Activated CD4-positive, alpha-beta T cell treated with anti-CD3 and anti-CD28 coated beads, Interleukin-2, Interleukin-4, amounts not matched to agents 100 ng/mL and 50 ng/mL, durations not matched to agents 16 hours and 8 hours (primary cell): ENCODE results near the gene CD40LG.

Source experiments
- DNase-seq: peaks from one replicate; pipeline ENCODE4 v3.0.0-alpha.2; 2020; ENCODE audit warnings: low spot score

The CD40LG gene

GRCh38 chrX:136647677-136648360 is at the start of gene CD40LG:
CD40LG (plus strand) TSS chrX:136648158; CDS start chrX:136648249, 91 bp downstream.
- peak; percentile 63 for DNase-seq

GRCh38 chrX:136598631-136599030 is 49.3 kb upstream of the CD40LG start:
- DNase-seq, result peak; percentile 64

- DNase-seq, result no peak
Measured at GRCh38 chrX:136600059-136600458, 47.9 kb upstream of the CD40LG start.

GRCh38 chrX:136607236-136607635 is 40.7 kb upstream of the CD40LG start:
- DNase-seq, result no peak

- DNase-seq, result peak; percentile 58
Measured at GRCh38 chrX:136608295-136608933, 39.5 kb upstream of the CD40LG start.

- DNase-seq, result peak; percentile 73
Measured at GRCh38 chrX:136616987-136617685, 30.8 kb upstream of the CD40LG start.

DNA sequence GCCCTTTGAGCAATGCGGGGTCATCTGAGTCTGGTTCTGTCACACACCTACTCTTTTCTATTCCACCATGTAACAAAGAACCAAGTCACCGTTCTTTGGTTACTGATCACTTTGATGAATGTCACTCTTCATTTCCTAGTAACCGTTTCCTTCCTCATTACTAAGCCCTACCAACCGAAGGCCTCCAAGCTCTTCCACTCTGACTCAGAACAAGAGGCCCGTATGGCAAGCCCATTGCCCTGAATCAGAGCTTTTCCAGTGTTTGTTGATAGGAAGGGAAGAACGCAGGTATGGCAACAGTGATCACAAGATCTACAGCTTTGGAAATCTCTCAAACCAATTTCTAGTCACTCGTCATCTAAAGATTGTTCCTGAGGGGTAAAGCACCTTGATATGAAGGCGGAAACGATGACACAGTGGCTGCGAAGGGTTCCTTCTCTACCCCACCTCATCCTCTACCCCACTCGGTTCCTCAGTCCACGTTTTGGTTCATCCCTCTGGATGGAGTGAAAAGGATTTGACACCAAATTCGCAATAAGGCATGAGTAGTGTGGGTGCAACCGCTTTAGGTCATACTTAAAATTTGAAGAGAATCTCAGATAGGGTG is 28.0 kb upstream of the CD40LG start:
- peak; percentile 85 for DNase-seq

DNA sequence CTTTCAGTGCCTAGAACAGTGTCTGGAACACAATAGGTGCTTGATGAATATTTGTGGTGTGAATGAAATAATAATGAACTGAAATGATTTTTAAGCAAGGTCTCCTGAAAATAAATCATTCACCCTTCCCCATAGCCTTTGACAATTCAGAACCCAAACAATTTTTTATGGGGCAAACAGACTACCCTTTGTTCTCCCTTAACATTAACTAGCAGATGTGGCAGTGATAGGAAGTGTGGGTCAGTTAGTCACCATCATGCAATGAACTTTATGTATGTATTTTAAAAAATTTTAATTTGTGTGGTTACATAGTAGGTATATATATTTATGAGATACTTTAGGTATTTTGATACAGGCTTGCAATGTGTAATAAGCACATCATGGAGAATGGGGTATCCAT is 27.2 kb upstream of the CD40LG start:
- no peak for DNase-seq

- DNase-seq, result no peak
Measured at GRCh38 chrX:136622568-136622967, 25.4 kb upstream of the CD40LG start.

GRCh38 chrX:136623396-136623795 is 24.6 kb upstream of the CD40LG start:
- DNase-seq, result no peak

DNA sequence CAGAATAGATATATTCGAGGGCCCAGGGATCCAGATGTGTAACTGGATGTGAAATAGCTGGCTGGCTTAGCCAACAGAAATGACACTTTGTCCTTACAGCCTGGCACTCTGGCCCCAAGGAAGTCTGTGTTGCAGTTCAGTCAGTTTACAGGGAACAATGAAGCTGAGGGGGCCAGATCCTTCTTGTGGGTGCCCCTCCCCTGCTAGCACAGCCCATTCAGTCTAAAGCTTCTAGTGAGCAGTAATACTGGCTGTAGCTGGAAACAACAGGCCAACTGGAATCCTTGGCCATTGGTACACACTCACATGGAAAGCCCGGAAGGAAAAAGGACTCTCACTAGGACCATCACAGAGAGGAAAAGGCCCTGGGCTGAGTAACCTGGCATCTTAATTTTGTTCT is 22.7 kb upstream of the CD40LG start:
- DNase-seq, result no peak

DNA sequence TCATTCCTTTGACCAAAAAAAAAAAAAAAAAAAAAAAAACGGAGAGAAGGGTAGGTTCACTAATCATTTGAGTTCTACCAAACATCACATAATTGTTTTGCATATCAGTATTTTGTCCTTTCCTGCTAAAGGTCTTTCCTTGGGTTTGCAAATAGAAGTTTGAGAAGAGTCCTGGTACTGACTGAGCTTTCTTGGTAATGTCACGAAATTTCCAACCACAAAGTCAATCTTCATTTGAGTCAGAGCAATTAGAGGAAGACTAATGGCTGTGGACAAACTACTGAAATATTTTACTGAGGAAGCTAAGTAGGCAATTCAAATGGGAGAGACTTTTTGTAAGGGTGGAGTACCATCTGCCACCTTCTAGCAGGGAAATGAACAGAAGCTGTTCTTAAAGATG is 21.7 kb upstream of the CD40LG start:
- peak; percentile 84 for DNase-seq

DNA sequence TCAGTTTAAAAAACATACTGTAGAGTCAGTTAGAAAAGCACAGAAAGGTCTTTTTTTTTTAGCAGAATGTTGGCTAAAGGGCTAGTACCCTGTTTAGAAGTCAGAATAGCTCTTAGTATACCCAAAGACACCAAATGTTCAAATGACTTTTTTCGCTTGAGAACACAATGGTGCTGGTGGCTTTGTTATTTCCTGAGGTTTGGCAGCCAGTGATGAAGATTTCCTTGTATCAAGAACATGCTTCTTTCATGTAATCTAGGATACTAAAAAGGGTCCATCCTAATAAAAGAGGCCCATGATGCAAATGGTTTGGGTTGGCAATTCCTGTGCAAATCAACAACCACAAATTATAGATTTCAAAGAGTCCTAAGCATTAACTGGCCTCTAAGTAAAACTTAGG is 21.1 kb upstream of the CD40LG start:
- DNase-seq, result no peak

DNA sequence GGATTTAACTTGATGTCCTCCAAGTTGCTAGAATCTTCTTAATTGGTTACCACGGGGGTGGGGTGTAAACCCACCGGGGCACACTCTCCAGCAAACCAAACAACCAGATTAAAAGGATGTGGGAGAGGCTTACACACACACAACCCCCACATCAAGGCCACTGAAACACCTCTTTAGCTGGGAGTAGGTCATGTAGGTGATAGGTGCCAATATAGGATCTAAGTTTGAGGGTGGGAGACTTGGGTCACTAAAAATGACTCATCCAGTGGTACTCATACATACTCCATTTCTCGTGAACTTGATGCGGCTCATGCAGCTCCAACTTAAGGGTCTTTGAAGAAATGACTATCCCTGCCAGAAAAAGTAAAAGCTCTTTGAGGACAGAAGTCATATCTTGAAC is 20.5 kb upstream of the CD40LG start:
- peak; percentile 70 for DNase-seq

DNA sequence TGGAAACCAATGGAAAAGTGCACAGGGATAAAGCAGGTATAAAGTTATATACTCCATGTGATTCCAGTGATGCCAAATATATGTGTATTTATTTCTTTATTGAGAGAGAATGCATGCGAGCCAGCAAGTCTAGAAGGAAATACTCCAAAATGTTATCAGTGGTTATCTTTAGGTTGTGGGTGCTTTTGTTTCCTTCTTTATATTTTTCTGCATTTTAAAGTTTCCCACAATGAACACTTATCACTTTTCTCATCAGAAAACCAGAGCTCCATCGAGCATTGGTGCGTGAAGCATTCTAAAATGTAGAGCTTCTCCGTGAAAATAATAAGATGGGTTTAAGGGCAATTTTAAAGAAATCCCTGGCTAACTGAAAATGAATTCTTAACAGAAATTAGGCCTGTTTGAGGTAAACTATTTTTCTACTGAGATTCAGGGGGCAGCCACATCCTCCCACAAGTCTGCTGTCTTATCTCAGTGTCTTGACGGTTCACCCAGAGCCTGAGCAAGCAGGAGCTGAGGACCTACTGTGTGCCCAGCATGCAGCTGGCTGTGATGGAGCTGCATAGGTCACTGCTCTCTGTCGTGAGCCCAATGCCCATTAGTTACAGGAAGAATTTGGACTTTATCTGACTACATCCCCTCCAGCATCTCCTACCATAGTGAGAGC is 18.7 kb upstream of the CD40LG start:
- DNase-seq, result no peak

- DNase-seq, result no peak
Measured at GRCh38 chrX:136630881-136631280, 17.1 kb upstream of the CD40LG start.

GRCh38 chrX:136635235-136635634 is 12.7 kb upstream of the CD40LG start:
- peak; percentile 78 for DNase-seq

GRCh38 chrX:136636121-136636520 is 11.8 kb upstream of the CD40LG start:
- no peak for DNase-seq

DNA sequence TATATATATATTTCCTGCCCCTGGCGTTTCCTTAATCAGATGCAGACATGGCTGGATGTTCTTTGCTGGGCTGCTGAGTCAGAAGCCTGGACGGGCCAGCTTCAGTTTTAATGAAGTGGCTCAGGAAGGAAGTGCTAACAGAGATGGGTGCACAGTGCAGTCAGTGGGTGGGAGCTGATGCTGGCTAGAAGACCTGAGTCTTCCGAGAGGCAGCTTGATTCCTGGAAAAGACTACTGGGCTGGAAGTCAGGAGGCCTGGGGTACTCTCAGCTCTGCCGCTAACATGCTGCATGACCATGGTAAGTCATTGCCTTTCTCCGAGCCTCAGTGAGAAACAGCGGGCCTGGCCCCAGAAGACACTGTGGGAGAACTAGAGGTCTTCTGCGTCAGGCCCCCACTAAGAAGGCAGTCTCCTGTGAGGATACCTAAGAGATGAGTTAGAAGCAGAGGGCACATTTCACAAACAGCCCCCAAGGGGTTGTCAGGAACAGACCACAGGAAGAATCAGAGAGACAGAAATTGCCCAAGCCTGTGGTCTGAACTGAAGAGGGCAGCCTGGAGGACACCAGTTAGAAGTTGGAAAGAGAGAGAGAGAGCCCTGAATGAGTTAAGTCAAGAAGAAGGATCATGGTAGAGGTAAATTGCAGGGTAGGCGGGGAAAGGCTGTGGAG is 8.3 kb upstream of the CD40LG start:
- DNase-seq, result peak; percentile 53

DNA sequence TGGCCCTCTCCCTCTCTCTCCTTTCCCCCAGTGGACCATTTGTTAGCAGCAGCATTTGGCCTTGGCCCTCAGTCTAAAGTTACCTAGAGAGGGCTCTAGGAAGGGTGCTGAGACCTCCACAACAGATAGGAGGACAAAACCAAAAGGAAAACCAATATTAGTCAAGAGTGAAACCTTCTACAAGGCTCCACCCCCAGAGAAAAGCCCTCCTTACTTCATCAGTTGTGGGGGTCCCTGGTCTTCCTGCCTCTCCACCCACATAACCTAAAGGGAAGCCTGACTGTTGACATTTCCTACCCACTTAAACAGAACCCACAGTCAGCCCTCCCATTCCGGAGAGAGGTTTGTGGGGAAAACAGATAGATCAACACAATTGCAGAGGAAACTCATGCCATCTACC is 4.7 kb upstream of the CD40LG start:
- DNase-seq, result no peak

GRCh38 chrX:136646602-136647239 is 1.2 kb upstream of the CD40LG start:
- peak; percentile 57 for DNase-seq
